Keratinocyte (primary cell): ENCODE data around the gene SLC6A3. TPM values are rescaled to one million over a fixed set of nuclear protein-coding genes. Genes with fewer than 3 reads are reported as not detected.

Experiments used
- DNase-seq: peaks from one replicate; pipeline ENCODE4 v3.0.0-alpha.2; 2011; ENCODE audit warnings: low read depth, missing footprints, low spot score
- FAIRE-seq: peaks from 2 replicates; lab custom pipeline; 2011; peaks lifted over from hg19 to GRCh38; lab: Jason Lieb, UNC
- H2AFZ ChIP-seq: 2 replicates; pipeline ENCODE4 v1.6.0; 2012; ENCODE audit warnings: low read length, control low read depth, inconsistent platforms; ENCODE audit not compliant: control insufficient read depth
- H3K27ac ChIP-seq: 2 replicates; pipeline ENCODE4 v1.5.1; 2011; ENCODE audit warnings: low read length; ENCODE audit not compliant: control insufficient read depth, insufficient read depth
- H3K27me3 ChIP-seq: 3 replicates; pipeline ENCODE4 v1.6.0; 2011; ENCODE audit warnings: low read length; ENCODE audit not compliant: control insufficient read depth, insufficient read depth; ENCODE audit errors: extremely low read depth
- H3K36me3 ChIP-seq, 2 experiments: 2 replicates in 1 of 2; 3 replicates in 1 of 2; pipeline ENCODE4 v1.5.1; 2011; ENCODE audit warnings: low read length in 2 of 2, mild to moderate bottlenecking in 1 of 2; ENCODE audit not compliant: control insufficient read depth in 2 of 2, insufficient read depth in 2 of 2; ENCODE audit errors: extremely low read depth in 1 of 2
- H3K4me1 ChIP-seq: 3 replicates; pipeline ENCODE4 v1.5.1; 2011; ENCODE audit warnings: low read length; ENCODE audit not compliant: control insufficient read depth, insufficient read depth; ENCODE audit errors: extremely low read depth
- H3K4me2 ChIP-seq: 3 replicates; pipeline ENCODE4 v1.6.0; 2011; ENCODE audit warnings: low read depth, low read length; ENCODE audit not compliant: control insufficient read depth, insufficient read depth; ENCODE audit errors: extremely low read depth
- H3K4me3 ChIP-seq, 3 experiments: fragments of 200-600 bp in 1 of 3; sonication (generic) in 1 of 3; 2 replicates in 2 of 3; 3 replicates in 1 of 3; pipeline ENCODE4 v1.5.1; 2011 to 2016; ENCODE audit warnings: low read length in 3 of 3, mild to moderate bottlenecking in 3 of 3, control low read depth in 2 of 3, inconsistent platforms in 1 of 3, low read depth in 1 of 3, mixed read lengths in 1 of 3, mixed run types in 1 of 3, moderate library complexity in 1 of 3; ENCODE audit not compliant: control insufficient read depth in 2 of 3, insufficient read depth in 2 of 3; ENCODE audit errors: extremely low read depth in 1 of 3
- H3K79me2 ChIP-seq: 2 replicates; pipeline ENCODE4 v1.6.0; 2012; ENCODE audit warnings: low read length; ENCODE audit not compliant: control insufficient read depth, insufficient read depth
- H3K9ac ChIP-seq: 3 replicates; pipeline ENCODE4 v1.6.0; 2011; ENCODE audit warnings: low read length; ENCODE audit not compliant: control insufficient read depth, insufficient read depth; ENCODE audit errors: extremely low read depth
- H3K9me1 ChIP-seq: 3 replicates; pipeline ENCODE4 v1.6.0; 2011; ENCODE audit warnings: low read length; ENCODE audit not compliant: control insufficient read depth, insufficient read depth; ENCODE audit errors: extremely low read depth
- H3K9me3 ChIP-seq: 2 replicates; pipeline ENCODE4 v1.5.1; 2012; ENCODE audit warnings: low read depth, low read length; ENCODE audit not compliant: control insufficient read depth
- H4K20me1 ChIP-seq: 3 replicates; pipeline ENCODE4 v1.6.0; 2011; ENCODE audit warnings: low read length; ENCODE audit not compliant: control insufficient read depth, insufficient read depth; ENCODE audit errors: extremely low read depth
- EZH2 ChIP-seq: IDR thresholded peaks from one replicate; pipeline ENCODE4 v1.6.1; 2012; ENCODE audit warnings: inconsistent platforms, mild to moderate bottlenecking, low read length, moderate library complexity
- dilution Hi-C: fragments of 300-500 bp; cut with MboI; formaldehyde crosslinking; loops from one replicate; pipeline ENCODE4 v1.7.0; 2020; ENCODE audit warnings: low sequenced_read_pairs; ENCODE audit not compliant: extremely low pct_ligation_motif_present
- polyA plus RNA-seq, 5 experiments: library from polyadenylated mRNA; depleted of rRNA in 3 of 5; stranded (reverse) in 3 of 5; stranded (forward) in 1 of 5; unstranded in 1 of 5; fragments of >200 nt; gene quantifications; 1 replicate in 1 of 5; 2 replicates in 3 of 5; 3 replicates in 1 of 5; pipeline versions ENCODE4 v1.2.1 to v1.2.3, GENCODE V29; 2011 to 2012; ENCODE audit warnings: missing spikeins in 2 of 5, low read depth in 1 of 5, low replicate concordance in 1 of 5
- TF ChIP-seq, protein P1 (sequence below), 3 experiments: IDR thresholded peaks in 1 of 3; conservative IDR thresholded peaks in 1 of 3; optimal IDR thresholded peaks in 1 of 3; 2 replicates in 2 of 3; 3 replicates in 1 of 3; pipeline versions ENCODE3 to v1.5.1; 2011; ENCODE audit warnings: low read length in 3 of 3, mild to moderate bottlenecking in 3 of 3, moderate library complexity in 2 of 3, control low read depth in 1 of 3, inconsistent platforms in 1 of 3; ENCODE audit not compliant: insufficient read depth in 2 of 3; ENCODE audit errors: extremely low read depth in 1 of 3

SLC6A3 gene
- polyA plus RNA-seq, 1 donor (not counting 4 experiments of a cell fraction or from before 2014, with no cell fraction given), result 0.03 TPM

DNA sequence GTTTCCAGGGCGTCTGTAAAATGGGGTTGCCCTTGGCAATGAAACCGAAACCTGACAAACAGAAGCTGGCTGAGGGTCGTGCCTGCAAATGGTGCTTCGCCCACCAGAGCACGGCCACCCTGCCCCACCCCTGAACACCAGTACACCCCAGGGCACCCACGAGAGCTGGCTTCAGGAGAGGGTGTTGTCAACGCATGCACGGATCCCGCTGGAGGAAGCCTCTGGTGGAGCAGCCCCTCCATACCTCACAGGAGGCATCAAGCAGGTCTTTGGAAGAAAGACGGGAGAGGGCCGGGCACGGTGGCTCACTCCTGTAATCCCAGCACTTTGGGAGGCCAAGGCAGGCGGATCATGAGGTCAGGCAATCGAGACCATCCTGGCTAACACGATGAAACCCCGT is 8.6 kb downstream of the SLC6A3 start:
- peaks cover 5% of the 10 kb centered on the region for H3K9me3 ChIP-seq
- no peaks in the 10 kb centered on the region for H3K4me1 ChIP-seq
- no peak overlapping the region for H2AFZ ChIP-seq
- no peak for DNase-seq
- no peaks in the 10 kb centered on the region for H4K20me1 ChIP-seq
- no peaks in the 10 kb centered on the region for H3K9me1 ChIP-seq
- dilution Hi-C loops, result no loop called here
- no peaks in the 10 kb centered on the region for H3K36me3 ChIP-seq
- no peak for FAIRE-seq
- no peaks in the 10 kb centered on the region for H3K79me2 ChIP-seq
- no peak overlapping the region for H3K27ac ChIP-seq
- H3K4me2 ChIP-seq, result no peak overlapping the region
- no peak overlapping the region for H3K4me3 ChIP-seq
- TF ChIP-seq, protein P1, sequence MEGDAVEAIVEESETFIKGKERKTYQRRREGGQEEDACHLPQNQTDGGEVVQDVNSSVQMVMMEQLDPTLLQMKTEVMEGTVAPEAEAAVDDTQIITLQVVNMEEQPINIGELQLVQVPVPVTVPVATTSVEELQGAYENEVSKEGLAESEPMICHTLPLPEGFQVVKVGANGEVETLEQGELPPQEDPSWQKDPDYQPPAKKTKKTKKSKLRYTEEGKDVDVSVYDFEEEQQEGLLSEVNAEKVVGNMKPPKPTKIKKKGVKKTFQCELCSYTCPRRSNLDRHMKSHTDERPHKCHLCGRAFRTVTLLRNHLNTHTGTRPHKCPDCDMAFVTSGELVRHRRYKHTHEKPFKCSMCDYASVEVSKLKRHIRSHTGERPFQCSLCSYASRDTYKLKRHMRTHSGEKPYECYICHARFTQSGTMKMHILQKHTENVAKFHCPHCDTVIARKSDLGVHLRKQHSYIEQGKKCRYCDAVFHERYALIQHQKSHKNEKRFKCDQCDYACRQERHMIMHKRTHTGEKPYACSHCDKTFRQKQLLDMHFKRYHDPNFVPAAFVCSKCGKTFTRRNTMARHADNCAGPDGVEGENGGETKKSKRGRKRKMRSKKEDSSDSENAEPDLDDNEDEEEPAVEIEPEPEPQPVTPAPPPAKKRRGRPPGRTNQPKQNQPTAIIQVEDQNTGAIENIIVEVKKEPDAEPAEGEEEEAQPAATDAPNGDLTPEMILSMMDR (optimal IDR thresholded peaks at IDR 0.05 in 1 of 3, IDR thresholded peaks at IDR 0.05 in 1 of 3, conservative IDR thresholded peaks at IDR 0.05 in 1 of 3; ENCODE audit: extremely low read depth in 1 of 3, insufficient read depth in 2 of 3, low read length in 3 of 3), result no peak
- TF ChIP-seq EZH2, result no peak
- no peak overlapping the region for H3K9ac ChIP-seq
- H3K27me3 ChIP-seq, result peaks cover 3% of the 10 kb centered on the region

DNA sequence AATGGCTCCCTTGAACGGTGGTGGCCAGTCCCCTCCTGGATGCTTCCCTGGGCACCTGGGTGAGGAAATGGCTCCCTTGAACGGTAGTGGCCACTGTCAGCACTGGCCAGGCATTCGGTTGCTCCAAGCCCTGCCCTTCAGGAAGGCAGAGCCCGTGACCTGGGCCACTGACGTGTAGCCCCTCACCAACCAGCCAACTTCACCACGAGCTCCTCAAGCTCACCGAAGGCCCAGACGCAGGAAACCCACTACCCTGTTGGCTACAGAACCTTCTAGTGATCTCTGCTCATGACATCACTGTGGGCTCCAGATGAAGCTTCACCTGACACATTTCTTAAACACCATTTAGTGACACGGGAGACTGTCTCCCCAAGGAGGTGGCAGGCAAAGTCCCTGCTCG is 9.2 kb downstream of the SLC6A3 start:
- H3K9me3 ChIP-seq, result peaks cover 5% of the 10 kb centered on the region
- DNase-seq (no peak), FAIRE-seq (no peak)
- no peaks in the 10 kb centered on the region for H3K36me3 ChIP-seq
- H3K9ac ChIP-seq, result no peak overlapping the region
- dilution Hi-C loops, result no loop called here
- no peak for TF ChIP-seq EZH2
- TF ChIP-seq, protein P1 (optimal IDR thresholded peaks at IDR 0.05 in 1 of 3, IDR thresholded peaks at IDR 0.05 in 1 of 3, conservative IDR thresholded peaks at IDR 0.05 in 1 of 3; ENCODE audit: extremely low read depth in 1 of 3, insufficient read depth in 2 of 3, low read length in 3 of 3), result no peak
- H4K20me1 ChIP-seq, result no peaks in the 10 kb centered on the region
- H3K79me2 ChIP-seq, result no peaks in the 10 kb centered on the region
- H3K4me3 ChIP-seq, result no peak overlapping the region
- H3K27ac ChIP-seq, result no peak overlapping the region
- no peaks in the 10 kb centered on the region for H3K9me1 ChIP-seq
- H3K27me3 ChIP-seq, result no peaks in the 10 kb centered on the region
- H2AFZ ChIP-seq, result no peak overlapping the region
- no peak overlapping the region for H3K4me2 ChIP-seq
- no peaks in the 10 kb centered on the region for H3K4me1 ChIP-seq
